GM12891 (cell line): ENCODE measurements around the gene AATK.

Experiments used
- PAX5 ChIP-seq: IDR thresholded peaks from 2 replicates; pipeline ENCODE4 v1.6.1; 2011; ENCODE audit warnings: low read length, moderate library complexity, mild to moderate bottlenecking; ENCODE audit not compliant: insufficient read depth, severe bottlenecking
- POLR2A ChIP-seq: IDR thresholded peaks from 2 replicates; pipeline ENCODE4 v1.6.1; 2011; ENCODE audit warnings: low read depth, low read length, control low read depth
- POLR2AphosphoS5 ChIP-seq: IDR thresholded peaks from 2 replicates; pipeline ENCODE4 v1.6.1; 2011; ENCODE audit warnings: low read depth, low read length, control low read depth
- POU2F2 ChIP-seq: IDR thresholded peaks from 2 replicates; pipeline ENCODE4 v1.6.1; 2011; ENCODE audit warnings: low read depth, mild to moderate bottlenecking, control low read depth, low read length, moderate library complexity
- SPI1 ChIP-seq: IDR thresholded peaks from 2 replicates; pipeline ENCODE4 v1.6.1; 2011; ENCODE audit warnings: low read depth, low read length, control low read depth
- TAF1 ChIP-seq: IDR thresholded peaks from 2 replicates; pipeline ENCODE4 v1.6.1; 2011; ENCODE audit warnings: low read depth, low read length, control low read depth

DNA sequence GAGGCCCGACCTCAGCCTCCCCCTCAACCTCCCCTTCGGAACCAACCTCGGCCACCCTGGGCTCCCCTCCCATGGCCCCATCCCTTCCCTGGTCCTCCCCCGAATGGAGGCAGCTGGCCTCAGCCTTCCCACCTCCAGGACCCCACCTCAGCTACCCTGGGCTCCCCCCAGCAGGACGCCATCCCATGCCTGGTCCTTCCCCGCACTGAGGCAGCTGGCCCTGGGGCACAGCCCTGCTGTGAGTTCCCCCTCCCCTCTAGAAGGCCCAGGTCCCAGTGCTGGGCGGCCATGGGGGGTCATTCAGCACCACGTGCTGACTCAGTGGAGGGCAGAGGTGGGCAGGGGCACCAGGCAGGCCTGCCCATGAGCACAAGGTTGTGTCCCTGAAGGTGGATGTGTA lies 29.7 kb downstream of the AATK start:
- no peak for TF ChIP-seq POLR2A
- no peak for TF ChIP-seq SPI1
- TF ChIP-seq POLR2AphosphoS5, result no peak
- TF ChIP-seq TAF1, result no peak
- no peak for TF ChIP-seq POU2F2
- no peak for TF ChIP-seq PAX5
